H1 (cell line): ENCODE measurements around the gene UBE3B. TPM values are rescaled to one million over a fixed set of nuclear protein-coding genes. Genes with fewer than 3 reads are reported as not detected.

Experiments
- EGR1 ChIP-seq: IDR thresholded peaks from 2 replicates; pipeline ENCODE4 v1.6.1; 2011; ENCODE audit warnings: low read depth, low read length, borderline replicate concordance
- EP300 ChIP-seq, 2 experiments: IDR thresholded peaks; 1 replicate in 1 of 2; 2 replicates in 1 of 2; pipeline ENCODE4 v1.6.1; 2011 to 2012; ENCODE audit warnings: low read depth in 2 of 2, low read length in 2 of 2, mild to moderate bottlenecking in 2 of 2, borderline replicate concordance in 1 of 2, inconsistent platforms in 1 of 2, moderate library complexity in 1 of 2
- EZH2 ChIP-seq: fragments of 200-600 bp; sonication (generic); IDR thresholded peaks from 2 replicates; pipeline ENCODE4 v1.7.1; 2012; ENCODE audit warnings: low read depth, mild to moderate bottlenecking, moderate library complexity, low read length, inconsistent platforms; ENCODE audit not compliant: severe bottlenecking
- NRF1 ChIP-seq: IDR thresholded peaks from 2 replicates; pipeline ENCODE4 v1.6.1; 2011; ENCODE audit warnings: mild to moderate bottlenecking, low read depth, low read length, improper control_type of control experiment
- polyA plus RNA-seq, 7 experiments: library from polyadenylated mRNA; depleted of rRNA in 3 of 7; stranded (reverse) in 5 of 7; unstranded in 2 of 7; fragments of >200 nt in 5 of 7; fragments of 200-250 nt in 2 of 7; gene quantifications; 1 replicate in 5 of 7; 2 replicates in 1 of 7; 4 replicates in 1 of 7; pipeline versions ENCODE4 v1.2.1 to v1.2.3, GENCODE V29; 2011 to 2013; ENCODE audit warnings: missing spikeins in 2 of 7, mixed read lengths in 2 of 7
- total RNA-seq: library from RNA; stranded (reverse); fragmentation: NEBNext Ultra II Directional; extraction: Animal tissue kit (Norgen Biotek cat#: 25700); gene quantifications from 2 replicates; pipeline ENCODE4 v1.2.1, GENCODE V29; 2021
- TF ChIP-seq, protein P1 (sequence below): IDR thresholded peaks from 2 replicates; pipeline ENCODE4 v1.6.1; 2011; ENCODE audit warnings: low read length, improper control_type of control experiment

Gene UBE3B
- total and polyA plus RNA-seq, 2 of the 8 experiments (the other 6 are each of a cell fraction or from before 2014, with no cell fraction given): 14.0 to 21.1 TPM

DNA sequence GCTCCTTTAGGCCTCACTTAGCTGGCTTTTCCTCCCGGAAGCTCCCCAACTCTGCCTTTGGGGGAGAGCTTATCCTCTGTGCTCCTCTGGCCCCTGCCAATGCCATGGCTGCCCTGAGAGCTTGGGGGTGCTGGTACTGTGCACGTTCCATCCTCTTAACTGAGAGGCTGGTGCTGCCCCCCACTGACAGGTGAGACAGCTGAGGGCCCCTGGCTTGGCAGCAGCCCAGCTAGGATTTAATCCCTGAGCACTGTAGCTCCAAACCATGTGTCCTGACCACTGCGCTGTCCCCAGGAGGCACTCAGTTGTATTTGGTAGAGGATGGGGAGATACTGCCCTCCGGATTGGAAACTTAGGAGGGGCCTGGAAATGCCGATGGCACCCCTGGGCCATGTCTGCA lies 46.1 kb downstream of the UBE3B start (continued):
- TF ChIP-seq NRF1: no peak
- no peak for TF ChIP-seq EGR1
- TF ChIP-seq EP300 (IDR thresholded peaks at IDR 0.05; ENCODE audit: borderline replicate concordance in 1 of 2, low read depth in 2 of 2, low read length in 2 of 2): no peak
- TF ChIP-seq EZH2: no peak
- TF ChIP-seq, protein P1, sequence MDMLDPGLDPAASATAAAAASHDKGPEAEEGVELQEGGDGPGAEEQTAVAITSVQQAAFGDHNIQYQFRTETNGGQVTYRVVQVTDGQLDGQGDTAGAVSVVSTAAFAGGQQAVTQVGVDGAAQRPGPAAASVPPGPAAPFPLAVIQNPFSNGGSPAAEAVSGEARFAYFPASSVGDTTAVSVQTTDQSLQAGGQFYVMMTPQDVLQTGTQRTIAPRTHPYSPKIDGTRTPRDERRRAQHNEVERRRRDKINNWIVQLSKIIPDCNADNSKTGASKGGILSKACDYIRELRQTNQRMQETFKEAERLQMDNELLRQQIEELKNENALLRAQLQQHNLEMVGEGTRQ: no peak
- TF ChIP-seq, all 59 proteins: peak for 0
